A549 (cell line): ENCODE measurements around the gene SLC17A2. TPM values are rescaled to one million over a fixed set of nuclear protein-coding genes. Genes with fewer than 3 reads are reported as not detected.

Experiments used
- ATAC-seq, 2 experiments: fragments of 200-7000 bp in 1 of 2; fragments of >200 bp in 1 of 2; cut with Nextera tagmentation in 1 of 2; cut with Tn5 transposase in 1 of 2; 3 replicates each; pipeline versions ENCODE4 v1.8.0 to v1.9.1; 2018 to 2020; ENCODE audit warnings: mild to moderate bottlenecking in 1 of 2, moderate library complexity in 1 of 2
- CTCF ChIA-PET: fragments of 300-600 bp; sonication (Branson Sonifier 250); formaldehyde crosslinking; extraction: SDS; loops from one replicate; lab custom pipeline; 2021; ENCODE audit warnings: antibody characterized with exemption, inconsistent platforms; lab: Yijun Ruan, JAX
- POLR2A ChIA-PET: fragments of 350-600 bp; formaldehyde crosslinking; extraction: SDS; loops from one replicate; lab custom pipeline; 2021; ENCODE audit warnings: antibody characterized with exemption, inconsistent platforms; lab: Yijun Ruan, JAX
- DNase-seq, 2 experiments: peaks; one replicate each; pipeline versions ENCODE4 v3.0.0 to v3.0.0-alpha.2; 2011 to 2016; ENCODE audit warnings: low read depth in 1 of 2, low spot score in 1 of 2
- FAIRE-seq: peaks from 2 replicates; lab custom pipeline; 2011; peaks lifted over from hg19 to GRCh38; lab: Jason Lieb, UNC
- H3K27ac ChIP-seq, 2 experiments: fragments of >200 bp; sonication (Bioruptor Twin); formaldehyde crosslinking; 3 replicates each; pipeline ENCODE4 v1.5.1; 2016 to 2017
- H3K4me1 ChIP-seq: fragments of >200 bp; sonication (Bioruptor Twin); formaldehyde crosslinking; 3 replicates; pipeline ENCODE4 v1.6.1; 2016
- H3K4me2 ChIP-seq: fragments of >200 bp; sonication (Bioruptor Twin); formaldehyde crosslinking; 3 replicates; pipeline ENCODE4 v1.6.1; 2016
- H3K4me3 ChIP-seq: fragments of >200 bp; sonication (Bioruptor Twin); formaldehyde crosslinking; 3 replicates; pipeline ENCODE4 v1.5.1; 2016
- H3K9me3 ChIP-seq: fragments of >200 bp; sonication (Bioruptor Twin); formaldehyde crosslinking; 3 replicates; pipeline ENCODE4 v1.6.1; 2016
- CBX2 ChIP-seq: fragments of 200-600 bp; sonication (generic); IDR thresholded peaks from 2 replicates; pipeline ENCODE4 v1.6.1; 2016; ENCODE audit warnings: low read depth, mild to moderate bottlenecking, borderline replicate concordance
- CEBPB ChIP-seq, 2 experiments: fragments of >200 bp in 1 of 2; sonication (Bioruptor Twin) in 1 of 2; formaldehyde crosslinking in 1 of 2; IDR thresholded peaks; 2 replicates each; pipeline ENCODE4 v1.6.1; 2012 to 2016
- CHD4 ChIP-seq: fragments of 200-600 bp; sonication (generic); IDR thresholded peaks from 2 replicates; pipeline ENCODE4 v1.6.1; 2016; ENCODE audit warnings: antibody characterized with exemption, mild to moderate bottlenecking, borderline replicate concordance
- EHMT2 ChIP-seq: fragments of 200-600 bp; sonication (generic); IDR thresholded peaks from 2 replicates; pipeline ENCODE4 v1.6.1; 2016; ENCODE audit warnings: antibody characterized with exemption, low read depth, mild to moderate bottlenecking, moderate library complexity
- EP300 ChIP-seq, 2 experiments: fragments of >200 bp; sonication (Bioruptor Twin); formaldehyde crosslinking; IDR thresholded peaks; 2 replicates in 1 of 2; 3 replicates in 1 of 2; pipeline ENCODE4 v1.6.1; 2016 to 2017
- ESRRA ChIP-seq: fragments of 150-350 bp; IDR thresholded peaks from 2 replicates; pipeline ENCODE4 v1.6.1; 2014; ENCODE audit warnings: mild to moderate bottlenecking, low read length, borderline replicate concordance
- FOSB ChIP-seq: fragments of 250-450 bp; sonication (Bioruptor Pico); IDR thresholded peaks from 2 replicates; pipeline ENCODE4 v1.5.0; 2020; ENCODE audit warnings: mild to moderate bottlenecking, moderate library complexity
- GATA3 ChIP-seq: IDR thresholded peaks from 2 replicates; pipeline ENCODE4 v1.6.1; 2012; ENCODE audit warnings: borderline replicate concordance
- HEYL ChIP-seq: fragments of 250-450 bp; sonication (Bioruptor Pico); IDR thresholded peaks from 2 replicates; pipeline ENCODE4 v1.8.0; 2021; ENCODE audit warnings: mild to moderate bottlenecking, moderate library complexity
- HOXA7 ChIP-seq: fragments of 250-450 bp; sonication (Bioruptor Pico); IDR thresholded peaks from 2 replicates; pipeline ENCODE4 v1.5.0; 2020; ENCODE audit warnings: mild to moderate bottlenecking, moderate library complexity
- KDM1A ChIP-seq: fragments of 200-600 bp; sonication (generic); IDR thresholded peaks from 2 replicates; pipeline ENCODE4 v1.6.1; 2016; ENCODE audit warnings: low read depth, mild to moderate bottlenecking
- MYC ChIP-seq: IDR thresholded peaks from 2 replicates; pipeline ENCODE4 v1.6.1; 2012; ENCODE audit warnings: mild to moderate bottlenecking, inconsistent platforms, low read length, improper control_type of control experiment, borderline replicate concordance
- NFE2L2 ChIP-seq: fragments of 150-350 bp; conservative IDR thresholded peaks from 2 replicates; pipeline ENCODE4 v1.6.1; 2014; ENCODE audit warnings: low read length
- NR3C1 ChIP-seq: fragments of >200 bp; sonication (Bioruptor Twin); formaldehyde crosslinking; IDR thresholded peaks from 3 replicates; pipeline ENCODE4 v1.6.1; 2017
- TP53 ChIP-seq: fragments of 250-450 bp; sonication (Bioruptor Pico); IDR thresholded peaks from 2 replicates; pipeline ENCODE4 v1.5.0; 2021; ENCODE audit warnings: mild to moderate bottlenecking, moderate library complexity
- ZC3H11A ChIP-seq: fragments of 450-650 bp; IDR thresholded peaks from 2 replicates; pipeline ENCODE4 v1.6.1; 2014; ENCODE audit warnings: antibody characterized with exemption, mild to moderate bottlenecking
- ZFP36 ChIP-seq: fragments of 450-650 bp; IDR thresholded peaks from 2 replicates; pipeline ENCODE4 v1.6.1; 2014; ENCODE audit warnings: borderline replicate concordance; ENCODE audit not compliant: partially characterized antibody
- WGBS: methylation state at CpG from one replicate; pipeline ENCODE4 v1.1.6; 2017; ENCODE audit errors: missing lambda C conversion rate; 5-methylcytosine and 5-hydroxymethylcytosine counted together
- polyA minus RNA-seq: library from RNA; depleted of rRNA, polyadenylated mRNA; stranded (reverse); fragments of >200 nt; gene quantifications from 2 replicates; pipeline ENCODE4 v1.2.3, GENCODE V29; 2011; rRNA and poly(A)+ RNA removed
- polyA plus RNA-seq, 4 experiments: library from polyadenylated mRNA; depleted of rRNA in 3 of 4; stranded (reverse); fragments of >200 nt; fragmentation: RNase III in 1 of 4; extraction: RNeasy Plus Mini Kit Qiagen cat#74134 plus additional on column Dnase treatment in 1 of 4; gene quantifications; 2 replicates in 3 of 4; 3 replicates in 1 of 4; pipeline ENCODE4 v1.2.3, GENCODE V29; 2011 to 2017
- TF ChIP-seq, protein P1 (sequence below): fragments of 250-450 bp; sonication (Bioruptor Pico); IDR thresholded peaks from 2 replicates; pipeline ENCODE4 v1.5.0; 2020; ENCODE audit warnings: low read depth, mild to moderate bottlenecking, moderate library complexity
- TF ChIP-seq, protein P2 (sequence below): fragments of >200 bp; sonication (Bioruptor Twin); formaldehyde crosslinking; IDR thresholded peaks from 2 replicates; pipeline ENCODE4 v1.6.1; 2016
- TF ChIP-seq, protein P3 (sequence below): fragments of >200 bp; sonication (Bioruptor Twin); formaldehyde crosslinking; IDR thresholded peaks from 3 replicates; pipeline ENCODE4 v1.5.1; 2016

Gene SLC17A2, protein sequence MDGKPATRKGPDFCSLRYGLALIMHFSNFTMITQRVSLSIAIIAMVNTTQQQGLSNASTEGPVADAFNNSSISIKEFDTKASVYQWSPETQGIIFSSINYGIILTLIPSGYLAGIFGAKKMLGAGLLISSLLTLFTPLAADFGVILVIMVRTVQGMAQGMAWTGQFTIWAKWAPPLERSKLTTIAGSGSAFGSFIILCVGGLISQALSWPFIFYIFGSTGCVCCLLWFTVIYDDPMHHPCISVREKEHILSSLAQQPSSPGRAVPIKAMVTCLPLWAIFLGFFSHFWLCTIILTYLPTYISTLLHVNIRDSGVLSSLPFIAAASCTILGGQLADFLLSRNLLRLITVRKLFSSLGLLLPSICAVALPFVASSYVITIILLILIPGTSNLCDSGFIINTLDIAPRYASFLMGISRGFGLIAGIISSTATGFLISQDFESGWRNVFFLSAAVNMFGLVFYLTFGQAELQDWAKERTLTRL
- polyA plus RNA-seq (2011; rRNA removed) (not detected in 2 replicates), polyA plus RNA-seq (2017; fragmentation: RNase III; extraction: RNeasy Plus Mini Kit Qiagen cat#74134 plus additional on column Dnase treatment) (not detected in 3 replicates), polyA minus RNA-seq (not detected in 2 replicates)
- polyA plus RNA-seq (2012; cell fraction: cytosol; rRNA removed) = not detected in 2 replicates
- polyA plus RNA-seq (2012; cell fraction: nucleus; rRNA removed) = not detected in 2 replicates

DNA sequence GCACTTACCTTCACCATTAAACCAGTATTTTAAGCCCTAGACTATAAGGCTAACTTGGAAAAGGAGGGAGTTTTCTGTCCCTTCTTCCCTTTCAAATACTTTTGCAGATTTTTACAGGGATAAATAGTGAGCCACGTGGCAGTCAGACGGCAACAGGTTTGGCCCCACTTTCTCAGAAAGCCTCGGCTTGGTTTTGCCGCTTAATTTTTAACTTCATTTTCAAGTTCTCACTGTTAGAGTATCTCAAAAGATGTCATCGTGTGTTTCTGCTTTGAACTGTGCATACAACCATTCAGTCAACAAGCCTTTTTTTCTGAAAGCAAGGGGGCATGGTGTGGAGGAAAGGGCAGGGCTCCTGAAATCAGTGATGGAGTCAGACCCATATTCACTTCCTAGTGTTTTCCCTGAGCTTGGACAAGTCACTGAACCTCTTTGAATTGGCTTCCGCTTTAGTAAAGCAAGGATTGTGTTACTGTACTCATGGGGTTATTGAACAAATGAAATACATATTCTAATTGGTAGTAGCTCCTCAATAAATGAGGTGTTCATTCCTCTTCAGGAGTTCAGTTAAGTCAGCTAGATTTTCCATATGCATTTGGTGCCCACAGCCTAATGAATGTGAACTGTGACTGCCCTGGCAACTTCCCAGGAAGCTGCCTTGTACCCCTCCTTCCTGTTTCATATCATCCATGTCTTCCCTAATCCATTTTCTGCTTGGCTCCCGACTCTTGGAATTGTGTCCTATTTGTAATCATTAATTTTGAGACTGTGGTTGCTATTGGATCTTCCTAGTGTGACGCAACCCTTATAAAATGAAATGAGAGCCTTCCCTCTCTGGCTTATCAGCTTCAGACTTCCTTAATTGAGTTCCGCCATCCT is at the start of gene SLC17A2:
SLC17A2 (minus strand) TSS at position 160 of the 879 bp plus-strand sequence. CDS start 4,895 bp downstream, outside the sequence.
- WGBS = 76% methylated on average over 9 of the region's 9 CpGs
- POLR2A ChIA-PET = no interaction called here
- H3K4me1 ChIP-seq = peaks cover 15% of the 10 kb centered on the region; the same call in 2 of the 3 replicates
- H3K4me3 ChIP-seq = no peak within 1 kb of the TSS
- H3K9me3 ChIP-seq = no peaks in the 10 kb centered on the region
- FAIRE-seq (no peak), DNase-seq (no peak)
- no peak within 1 kb of the TSS for H3K27ac ChIP-seq
- no peak within 1 kb of the TSS for H3K4me2 ChIP-seq
- no peak for TF ChIP-seq TP53 (CRISPR knock-in tag)
- no peak for TF ChIP-seq ESRRA
- TF ChIP-seq GATA3 = no peak
- TF ChIP-seq, all 56 proteins: peak for 0
- ATAC-seq = no peak
- CTCF ChIA-PET = no interaction called here

DNA sequence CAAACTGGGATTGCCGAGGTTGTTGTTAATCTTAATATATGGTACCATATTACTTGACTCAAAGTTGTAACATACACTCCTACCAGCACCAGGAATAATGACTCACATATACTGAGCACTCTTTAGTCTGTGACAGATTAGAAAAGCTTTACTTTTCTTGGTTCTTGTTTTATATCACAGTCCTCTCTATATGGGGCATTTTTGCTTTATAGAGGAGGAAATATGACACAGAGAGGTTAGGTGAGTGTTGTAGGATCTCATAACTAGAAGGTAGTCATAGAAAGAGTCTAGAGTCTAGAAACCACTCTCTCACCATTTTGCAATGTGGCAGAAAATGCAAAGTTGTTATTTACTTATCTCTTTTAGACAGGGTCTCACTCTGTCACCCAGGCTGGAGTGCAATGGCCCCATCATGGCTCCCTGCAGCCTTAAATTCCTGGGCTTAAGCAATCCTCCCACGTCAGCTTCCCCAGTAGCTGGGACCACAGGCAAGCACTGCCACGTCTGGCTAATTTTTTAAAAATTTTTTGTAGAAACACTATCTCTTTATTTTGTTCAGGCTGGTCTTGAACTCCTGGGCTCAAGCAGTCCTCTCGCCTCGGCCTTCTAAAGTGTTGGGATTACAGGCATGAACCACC is 45.6 kb upstream of the SLC17A2 start:
- no peak for TF ChIP-seq HOXA7 (CRISPR knock-in tag)
- TF ChIP-seq NFE2L2 = no peak
- TF ChIP-seq EP300 (IDR thresholded peaks at IDR 0.05) = no peak
- TF ChIP-seq, protein P1, sequence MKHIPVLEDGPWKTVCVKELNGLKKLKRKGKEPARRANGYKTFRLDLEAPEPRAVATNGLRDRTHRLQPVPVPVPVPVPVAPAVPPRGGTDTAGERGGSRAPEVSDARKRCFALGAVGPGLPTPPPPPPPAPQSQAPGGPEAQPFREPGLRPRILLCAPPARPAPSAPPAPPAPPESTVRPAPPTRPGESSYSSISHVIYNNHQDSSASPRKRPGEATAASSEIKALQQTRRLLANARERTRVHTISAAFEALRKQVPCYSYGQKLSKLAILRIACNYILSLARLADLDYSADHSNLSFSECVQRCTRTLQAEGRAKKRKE (CRISPR knock-in tag) = no peak
- no peak for TF ChIP-seq CBX2
- TF ChIP-seq HEYL (CRISPR knock-in tag) = no peak
- TF ChIP-seq, protein P2, sequence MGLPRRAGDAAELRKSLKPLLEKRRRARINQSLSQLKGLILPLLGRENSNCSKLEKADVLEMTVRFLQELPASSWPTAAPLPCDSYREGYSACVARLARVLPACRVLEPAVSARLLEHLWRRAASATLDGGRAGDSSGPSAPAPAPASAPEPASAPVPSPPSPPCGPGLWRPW = no peak
- no peak for TF ChIP-seq EHMT2
- TF ChIP-seq KDM1A = no peak
- no peak for TF ChIP-seq ZFP36
- no peak for TF ChIP-seq FOSB (CRISPR knock-in tag)
- TF ChIP-seq ZC3H11A = no peak
- TF ChIP-seq, protein P3, sequence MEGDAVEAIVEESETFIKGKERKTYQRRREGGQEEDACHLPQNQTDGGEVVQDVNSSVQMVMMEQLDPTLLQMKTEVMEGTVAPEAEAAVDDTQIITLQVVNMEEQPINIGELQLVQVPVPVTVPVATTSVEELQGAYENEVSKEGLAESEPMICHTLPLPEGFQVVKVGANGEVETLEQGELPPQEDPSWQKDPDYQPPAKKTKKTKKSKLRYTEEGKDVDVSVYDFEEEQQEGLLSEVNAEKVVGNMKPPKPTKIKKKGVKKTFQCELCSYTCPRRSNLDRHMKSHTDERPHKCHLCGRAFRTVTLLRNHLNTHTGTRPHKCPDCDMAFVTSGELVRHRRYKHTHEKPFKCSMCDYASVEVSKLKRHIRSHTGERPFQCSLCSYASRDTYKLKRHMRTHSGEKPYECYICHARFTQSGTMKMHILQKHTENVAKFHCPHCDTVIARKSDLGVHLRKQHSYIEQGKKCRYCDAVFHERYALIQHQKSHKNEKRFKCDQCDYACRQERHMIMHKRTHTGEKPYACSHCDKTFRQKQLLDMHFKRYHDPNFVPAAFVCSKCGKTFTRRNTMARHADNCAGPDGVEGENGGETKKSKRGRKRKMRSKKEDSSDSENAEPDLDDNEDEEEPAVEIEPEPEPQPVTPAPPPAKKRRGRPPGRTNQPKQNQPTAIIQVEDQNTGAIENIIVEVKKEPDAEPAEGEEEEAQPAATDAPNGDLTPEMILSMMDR = no peak
- no peak for TF ChIP-seq NR3C1
- TF ChIP-seq CHD4 = no peak
- no peak for TF ChIP-seq TP53 (CRISPR knock-in tag)
- no peak for TF ChIP-seq MYC
- TF ChIP-seq CEBPB (IDR thresholded peaks at IDR 0.05) = no peak
- WGBS = 90% methylated on average over 5 of the region's 5 CpGs
- DNase-seq = no peak
- Histone ChIP-seq H3K9me3 (no peaks in the 10 kb centered on the region), H3K4me1 (peaks cover 9% of the 10 kb centered on the region), H3K27ac (no peak overlapping the region), H3K4me3 (no peak overlapping the region), H3K4me2 (no peak overlapping the region)
- ChIA-PET POLR2A (no interaction called here), CTCF (interaction anchor here (0.9 to 2.3 kb wide), 3 partner anchors 11 to 16 kb away, joined by 3 to 8 read pairs (median 3); no protein-coding TSS in a partner anchor)
- no peak for FAIRE-seq
- no peak for ATAC-seq
